Anterior cingulate cortex (tissue), 58 donors: ENCODE measurements around the gene ELMO1.
"Not testable (repeated sequence)": the region's sequence is repeated elsewhere in the genome, so short reads cannot be mapped to it uniquely, and the experiment has no call there.

Source experiments
- DNase-seq, 58 donors: peaks; one replicate each; lab custom pipeline; 2025; lab: John Stamatoyannopoulos, UW

ELMO1 gene

DNA sequence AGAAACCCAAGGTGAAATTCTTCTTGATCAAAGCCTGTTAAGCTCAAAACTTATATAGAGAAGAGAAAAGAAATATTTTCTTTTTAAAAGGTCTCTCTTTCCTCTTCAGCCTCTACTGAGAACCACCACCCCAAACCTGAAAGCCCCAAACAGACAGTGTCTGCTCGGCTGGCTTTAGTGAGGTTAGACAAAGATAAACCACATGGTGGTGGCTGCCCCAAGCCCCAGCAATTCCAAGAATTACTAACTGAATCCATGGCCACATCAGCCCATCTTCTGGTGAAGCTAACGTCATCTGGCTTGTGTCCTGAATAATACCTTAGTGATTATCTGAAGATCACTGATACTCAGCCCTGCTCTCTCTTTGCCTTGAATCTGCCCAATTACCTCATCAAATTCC, 275.0 kb downstream of the ELMO1 start:
- no peak for DNase-seq

- no peak for DNase-seq
Measured at GRCh38 chr7:37162106-37162505, 286.6 kb downstream of the ELMO1 start.

DNA sequence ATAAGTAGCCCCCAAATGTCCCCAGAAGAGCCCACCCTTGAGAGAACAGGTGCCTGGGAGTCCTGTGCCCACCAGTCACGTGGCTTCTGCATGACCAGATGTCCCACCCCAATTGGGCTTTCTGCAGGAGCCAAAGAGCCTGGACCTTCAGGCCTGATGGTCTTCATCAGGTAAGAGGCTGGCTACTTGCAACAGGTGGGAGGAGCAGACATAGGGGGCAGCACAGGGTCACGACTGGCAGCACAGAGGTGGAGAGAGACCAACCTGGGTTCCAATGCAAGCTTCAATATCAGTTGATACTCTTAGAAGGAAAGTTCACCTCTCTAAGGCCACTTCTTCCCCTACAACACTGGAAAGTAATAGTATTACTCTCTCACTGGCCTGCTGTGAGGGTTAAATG, 288.0 kb downstream of the ELMO1 start:
- no peak for DNase-seq

GRCh38 chr7:37153376-37153775, 295.3 kb downstream of the ELMO1 start:
- no peak for DNase-seq

GRCh38 chr7:37151741-37152413, 296.8 kb downstream of the ELMO1 start:
- no peak for DNase-seq

DNA sequence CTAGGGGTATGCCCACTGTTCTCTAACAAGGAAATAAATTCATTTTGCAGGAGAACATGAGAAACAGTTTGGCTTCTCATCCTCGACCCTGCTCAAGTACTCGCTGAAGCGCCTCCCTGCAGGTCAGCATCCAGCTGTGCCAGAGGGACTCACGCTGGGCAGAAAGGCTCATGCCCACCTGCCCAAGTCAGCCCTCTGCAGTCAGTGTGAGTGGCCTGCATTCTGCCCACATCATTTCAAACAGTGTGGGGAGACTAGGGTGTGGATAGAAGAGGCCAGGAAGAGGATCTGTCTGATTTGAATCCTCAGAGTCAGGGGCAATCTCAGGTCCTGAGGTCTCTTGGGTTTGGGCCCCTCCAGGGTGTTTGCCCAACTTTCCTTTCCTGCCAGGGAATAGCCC, 297.8 kb downstream of the ELMO1 start:
- no peak for DNase-seq

DNA sequence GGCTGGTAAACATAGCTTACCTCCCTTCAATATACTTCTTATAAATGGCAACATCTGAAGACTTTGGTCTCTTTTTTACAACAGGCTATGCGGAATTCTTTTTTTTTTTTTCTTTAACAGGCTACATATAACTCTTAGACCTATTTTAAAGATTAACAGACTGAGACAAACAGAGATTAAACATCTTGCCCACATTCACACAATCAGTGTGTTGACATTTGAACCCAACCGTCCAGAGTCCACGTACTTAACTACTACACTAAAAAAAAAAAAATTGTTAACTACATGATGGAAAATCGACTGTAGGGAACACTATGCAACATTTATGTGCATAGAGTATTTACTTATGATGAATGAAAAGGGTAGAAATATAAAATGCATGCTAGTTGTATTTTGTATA, 298.5 kb downstream of the ELMO1 start:
- no peak for DNase-seq

DNA sequence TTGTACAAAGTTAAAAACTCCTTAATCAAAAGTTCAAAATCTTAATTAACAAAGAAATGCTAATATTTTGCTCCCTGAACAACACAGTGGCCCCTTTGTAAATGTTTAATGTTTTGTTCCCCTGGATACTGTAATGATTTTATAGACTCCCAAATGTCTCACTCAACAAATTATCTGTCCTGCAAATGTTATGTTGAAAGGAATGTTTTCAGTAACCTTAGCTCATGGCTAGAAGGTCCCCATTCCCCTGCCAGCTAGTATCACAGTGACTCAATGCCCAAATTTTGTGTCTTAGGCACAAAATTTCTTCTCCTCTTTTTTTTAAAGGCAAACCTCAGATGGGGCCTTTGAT, 298.9 kb downstream of the ELMO1 start:
- DNase-seq, result no peak

- peak in 15 of 58 donors; percentile 1 to 46 (median 12) for DNase-seq
Measured at GRCh38 chr7:37149051-37149772, 299.5 kb downstream of the ELMO1 start.

DNA sequence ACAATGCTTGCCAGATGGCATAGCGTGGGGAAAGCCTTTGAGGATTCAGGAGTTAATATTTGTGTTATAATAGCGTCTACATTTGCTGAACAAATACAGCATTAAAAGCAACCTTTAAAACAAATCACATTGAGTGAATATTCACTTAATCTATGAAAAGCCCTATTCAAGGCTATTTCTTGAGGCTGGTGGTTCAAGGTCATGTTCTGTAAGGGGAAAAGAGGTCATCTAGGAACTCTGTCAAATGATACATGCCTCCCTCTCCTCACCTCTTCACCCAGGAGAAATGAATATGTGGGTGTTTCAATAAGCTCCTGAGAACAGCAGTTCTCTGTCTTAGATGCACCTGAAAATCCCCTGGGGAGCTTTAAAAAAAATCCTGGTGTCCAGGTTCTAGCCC, 303.0 kb downstream of the ELMO1 start:
- no peak for DNase-seq

DNA sequence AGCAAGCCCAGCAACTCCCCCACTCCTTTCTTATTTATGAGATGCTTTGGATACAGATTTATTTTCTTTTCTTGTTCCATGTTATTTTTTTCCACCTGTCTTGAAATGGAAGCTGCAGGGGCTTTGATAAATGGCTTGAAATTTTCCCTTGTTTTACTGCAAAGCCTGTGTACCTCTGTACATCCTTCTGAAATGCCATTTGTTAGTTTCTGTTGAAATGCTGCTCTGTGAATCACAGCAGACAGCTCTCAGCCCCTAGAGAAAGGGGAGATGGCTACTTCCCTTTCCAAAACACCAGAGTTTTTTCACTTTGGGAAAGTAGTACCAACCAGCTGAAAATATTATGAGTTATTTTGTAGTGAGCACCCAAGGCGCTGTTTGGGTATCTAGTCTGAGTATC, 304.2 kb downstream of the ELMO1 start:
- no peak for DNase-seq

- DNase-seq, result no peak
Measured at GRCh38 chr7:37142958-37143357, 305.7 kb downstream of the ELMO1 start.

DNA sequence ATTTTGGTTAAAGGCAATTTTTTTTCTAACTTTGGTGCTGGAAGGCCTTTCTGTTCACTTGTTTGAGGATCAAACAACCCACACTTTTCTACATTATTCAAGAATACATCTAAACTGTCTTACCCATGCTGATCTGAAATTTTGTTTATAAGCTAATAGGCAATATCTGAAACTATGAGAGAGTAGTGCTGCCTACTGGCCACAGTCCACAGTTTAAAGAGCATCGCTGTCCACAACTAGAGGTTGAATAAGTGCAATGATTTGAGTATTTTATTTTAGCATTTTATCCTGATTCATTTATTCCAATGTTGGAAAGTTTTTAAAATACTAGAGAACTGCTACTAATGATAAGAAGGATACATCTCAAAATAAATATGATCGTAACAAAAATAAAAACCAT, 306.9 kb downstream of the ELMO1 start:
- DNase-seq, result no peak

- not testable (repeated sequence) for DNase-seq
Measured at GRCh38 chr7:37133902-37134301, 314.8 kb downstream of the ELMO1 start.

DNA sequence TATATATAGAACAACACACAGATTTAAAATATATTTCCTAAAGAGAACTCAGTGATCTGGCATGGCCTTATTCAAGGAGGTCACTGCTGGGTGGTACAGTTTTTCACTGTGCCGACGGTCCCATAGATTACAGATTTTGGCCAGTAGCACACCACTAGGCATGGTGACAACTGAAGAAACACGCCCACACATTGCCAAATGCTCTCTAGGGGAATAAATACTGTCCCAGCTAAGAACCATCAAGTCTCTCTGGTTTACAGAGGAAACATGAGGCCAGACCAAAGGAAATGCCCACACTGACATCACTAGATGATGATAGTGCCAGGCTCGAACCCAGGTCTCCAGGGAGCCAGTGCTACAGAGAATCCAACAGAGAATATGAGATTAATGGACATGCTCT, 316.8 kb downstream of the ELMO1 start:
- no peak for DNase-seq

DNA sequence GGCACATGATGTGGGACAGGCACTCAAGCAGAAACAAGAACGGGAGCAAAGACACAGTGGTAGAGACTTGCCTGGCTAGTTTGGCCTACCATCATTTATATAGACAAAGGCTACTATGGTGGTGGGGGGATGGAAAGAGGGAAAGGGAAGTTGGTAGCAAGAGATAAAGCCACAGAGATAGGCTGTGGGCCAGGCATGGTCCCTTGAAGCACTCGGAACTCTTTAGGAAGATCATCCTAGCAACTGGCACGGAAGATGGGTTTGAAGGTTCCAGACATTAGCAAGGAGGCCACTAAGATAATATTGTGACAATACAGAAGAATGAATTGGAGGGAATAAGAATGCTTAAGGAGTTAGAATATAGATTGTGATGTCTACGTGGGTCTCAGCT, 319.6 kb downstream of the ELMO1 start:
- DNase-seq, result no peak

- DNase-seq, result peak in 1 of 58 donors; percentile 3
Measured at GRCh38 chr7:37128327-37129034, 320.2 kb downstream of the ELMO1 start.

DNA sequence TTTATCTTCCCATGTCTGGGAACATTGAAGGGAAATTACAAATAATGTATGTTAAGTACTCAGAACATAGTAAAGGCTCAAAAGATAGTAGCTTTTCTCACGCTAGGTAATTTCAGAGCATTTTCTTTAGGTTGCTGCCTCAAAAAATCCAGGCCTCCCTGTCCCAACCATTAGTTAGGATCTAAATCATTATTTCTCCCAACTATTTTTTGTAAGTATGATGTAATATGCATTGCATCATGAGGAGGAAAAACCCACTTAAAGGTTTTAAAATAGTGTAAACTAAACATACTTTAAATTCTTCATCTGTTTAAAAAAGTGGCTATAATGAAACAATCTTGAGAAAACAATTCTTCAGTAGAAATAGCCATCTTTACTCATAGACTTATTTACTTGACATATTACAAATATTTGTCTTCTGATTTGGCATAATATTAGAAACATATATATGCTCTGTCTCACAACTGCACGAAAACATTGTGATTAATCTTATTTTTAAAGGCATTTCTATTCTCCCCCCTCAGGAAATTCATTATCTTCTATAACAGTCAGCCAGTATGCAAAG, 329.3 kb downstream of the ELMO1 start:
- no peak for DNase-seq

DNA sequence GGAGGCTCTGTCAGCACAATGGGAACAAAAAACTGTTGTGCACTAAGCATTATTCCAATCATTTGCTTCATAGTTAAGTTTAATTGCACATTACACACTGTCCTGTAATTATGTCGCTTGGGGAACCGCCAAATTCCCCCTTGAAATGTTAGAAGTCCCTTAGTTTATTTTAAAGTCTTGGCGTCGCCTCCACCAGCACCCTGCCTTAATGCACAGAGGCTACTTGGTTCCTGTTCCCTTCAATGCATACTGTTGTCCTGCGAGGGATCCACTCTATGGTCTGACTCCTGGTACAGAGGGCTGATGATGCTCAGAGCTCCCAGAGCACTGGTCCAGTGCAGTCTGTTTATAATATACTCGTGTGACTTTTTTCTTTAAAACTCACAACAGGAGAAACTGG, 330.7 kb downstream of the ELMO1 start:
- peak in 3 of 58 donors; percentile 8 to 13 (median 10) for DNase-seq

DNA sequence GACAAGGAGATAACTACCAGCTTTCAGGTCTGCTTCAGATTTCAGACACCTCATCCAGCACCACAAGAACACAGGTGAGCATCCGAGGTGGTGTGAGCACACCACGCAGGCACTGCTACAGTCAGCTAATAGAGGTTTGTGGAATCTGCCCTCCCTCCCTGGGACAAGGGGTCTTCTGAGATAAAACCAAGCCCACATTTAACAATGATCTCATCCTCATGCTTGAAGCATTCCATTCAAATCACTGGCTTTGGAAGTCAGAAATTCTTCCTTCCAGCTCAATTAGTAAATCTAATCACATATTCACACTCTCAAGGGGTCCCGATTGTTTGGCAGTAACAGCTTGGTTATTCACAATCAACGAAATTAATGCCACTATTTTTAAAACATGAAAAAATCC, 331.4 kb downstream of the ELMO1 start:
- DNase-seq, result no peak

GRCh38 chr7:37116093-37116701, 332.5 kb downstream of the ELMO1 start:
- no peak for DNase-seq
